ENCODE measurements around the gene ZMAT5.
"Not testable (repeated sequence)": the region's sequence is repeated elsewhere in the genome, so short reads cannot be mapped to it uniquely, and the experiment has no call there.

Gene ZMAT5

DNA sequence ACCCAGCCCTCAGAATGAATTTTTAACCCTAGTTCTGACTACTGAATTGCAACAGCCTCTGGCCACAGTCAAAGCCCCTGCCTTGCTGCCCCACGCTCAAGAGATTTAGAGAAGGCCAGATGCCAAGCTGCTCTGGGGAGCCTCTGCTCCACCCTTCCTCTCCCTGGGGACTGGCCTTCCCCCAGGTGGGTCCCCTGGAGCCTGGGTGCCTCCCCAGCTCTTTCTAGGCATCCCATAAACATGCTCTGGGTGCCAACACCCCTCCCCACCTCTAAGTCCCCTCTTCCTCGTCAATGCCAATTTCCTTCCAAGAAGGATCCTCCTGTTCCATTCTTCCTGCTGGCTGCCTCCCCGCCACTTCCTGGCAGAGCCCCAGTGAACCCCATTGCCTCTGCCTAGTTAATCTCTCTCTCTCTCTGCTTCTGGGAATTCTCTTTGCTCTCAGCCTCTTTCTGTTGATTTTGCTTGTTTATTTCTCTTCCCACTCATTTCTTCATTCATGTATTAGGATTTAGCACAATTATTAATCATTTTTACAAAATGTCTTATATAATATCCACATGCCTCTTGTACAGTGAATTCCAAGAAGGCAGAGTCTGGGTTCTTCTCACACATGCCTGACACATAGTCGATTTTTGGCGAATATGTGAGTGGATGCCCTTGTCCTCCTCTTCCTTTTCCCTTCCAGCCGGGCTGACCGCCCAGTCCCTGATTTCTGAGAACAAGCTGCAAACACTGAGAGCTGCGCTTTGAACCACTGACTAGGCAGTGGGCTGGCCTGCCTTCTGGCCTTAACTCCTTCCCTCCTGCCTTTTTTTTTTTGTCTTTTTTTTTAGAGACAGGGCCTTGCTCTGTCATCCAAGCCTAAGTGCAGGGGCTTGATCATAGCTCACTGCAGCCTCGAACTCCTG is 17.9 kb upstream of the ZMAT5 start:
- DNase-seq, result no peak

DNA sequence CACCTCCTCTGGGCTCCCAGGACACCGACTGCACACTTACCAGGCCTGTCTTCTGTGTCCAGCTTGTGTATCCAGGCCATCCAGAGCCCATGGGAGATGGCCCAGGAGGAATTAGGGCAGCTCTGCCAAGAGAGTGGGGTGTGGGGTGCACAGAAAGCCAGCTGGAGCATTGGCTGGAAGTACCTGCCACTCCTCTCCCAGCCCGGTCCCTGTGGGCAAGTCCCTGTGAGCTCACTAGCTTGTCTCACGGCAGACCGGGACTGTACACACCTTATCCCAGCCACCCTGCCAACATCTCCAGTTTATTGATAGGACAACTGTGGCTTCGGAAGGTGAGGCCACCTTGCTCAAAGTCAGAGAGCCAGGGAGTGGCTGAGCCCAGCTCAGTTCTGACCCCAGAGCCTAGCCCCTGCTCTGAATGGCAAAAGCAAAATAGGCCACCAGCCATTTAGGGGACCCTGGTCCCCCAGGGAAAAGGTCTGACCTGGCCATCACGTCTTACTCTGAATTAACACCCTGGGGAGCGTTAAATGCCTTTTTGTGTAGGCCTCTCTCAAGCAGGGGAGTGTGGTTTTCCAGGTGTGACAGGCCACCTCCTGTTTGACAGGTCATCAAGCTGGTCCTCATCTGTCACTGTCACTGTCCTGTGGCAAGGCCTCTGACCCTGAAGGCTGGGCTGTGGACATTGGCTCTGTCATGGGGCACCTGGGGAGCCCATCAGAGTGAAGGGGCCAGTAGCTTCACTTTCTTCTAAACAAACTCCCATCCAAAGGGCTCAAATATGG is 15.4 kb upstream of the ZMAT5 start:
- no peak for DNase-seq

DNA sequence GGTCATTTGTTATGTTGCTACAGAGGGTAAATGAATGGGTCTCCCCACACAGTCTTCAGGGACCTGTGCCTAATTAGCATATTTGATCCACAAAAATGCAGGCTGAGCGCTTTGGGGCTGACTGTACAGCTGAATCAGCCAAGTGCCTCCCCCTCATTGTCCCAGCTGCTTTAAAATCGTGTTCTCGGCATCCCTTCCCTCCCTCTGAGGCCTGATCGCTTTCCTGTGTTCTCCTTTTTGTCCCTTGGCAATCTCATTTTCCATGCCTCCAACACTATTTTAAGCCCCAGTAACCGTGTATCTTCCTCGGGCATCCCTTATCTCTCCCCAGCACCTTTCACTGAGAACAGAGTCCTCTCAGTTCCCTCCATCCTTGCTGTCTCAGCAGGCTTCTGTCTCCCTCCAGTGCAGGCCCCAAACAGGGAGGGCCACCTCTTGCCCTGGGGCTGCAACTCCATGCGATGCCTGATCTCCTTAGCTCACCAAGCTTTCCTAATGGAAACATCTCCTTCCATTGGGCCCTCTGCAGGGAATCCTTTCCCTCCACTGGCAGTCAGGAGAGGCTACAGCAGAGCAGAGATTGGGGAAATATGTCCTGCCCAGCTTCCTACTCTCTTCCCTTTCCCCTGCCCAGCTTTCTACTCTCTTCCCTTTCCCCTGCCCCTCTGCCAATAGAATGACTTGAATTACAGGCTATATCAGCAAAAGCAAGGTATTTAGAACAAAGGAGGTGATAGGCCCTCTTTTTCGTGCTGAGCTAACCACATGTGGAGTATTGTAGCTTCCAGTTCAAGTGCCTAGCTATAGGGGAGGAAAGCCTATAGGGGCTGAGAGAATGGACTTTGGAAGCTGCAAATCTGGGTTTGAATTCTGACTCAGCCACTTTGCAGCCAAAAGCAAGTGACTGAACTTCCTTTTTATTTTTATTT is 14.2 kb upstream of the ZMAT5 start:
- DNase-seq, result no peak

- no peak for DNase-seq
Observed at GRCh38 chr22:29780220-29780619, 13.4 kb upstream of the ZMAT5 start.

- no peak for DNase-seq
Observed at GRCh38 chr22:29773233-29773632, 6.4 kb upstream of the ZMAT5 start.

GRCh38 chr22:29772170-29772641 is 5.4 kb upstream of the ZMAT5 start:
- DNase-seq, result no peak

GRCh38 chr22:29769723-29770321 is 3.0 kb upstream of the ZMAT5 start:
- DNase-seq, result no peak

- no peak for DNase-seq
Observed at GRCh38 chr22:29768052-29768693, 1.4 kb upstream of the ZMAT5 start.

GRCh38 chr22:29767171-29768051 is 604 bp upstream of the ZMAT5 start, which contains the start of gene UQCR10:
Gene UQCR10 (plus strand): TSS chr22:29767369. CDS start chr22:29767399, 30 bp downstream.
- peak; percentile 71 for DNase-seq

GRCh38 chr22:29765905-29766631 is 739 bp downstream of the ZMAT5 start:
- DNase-seq, result no peak

DNA sequence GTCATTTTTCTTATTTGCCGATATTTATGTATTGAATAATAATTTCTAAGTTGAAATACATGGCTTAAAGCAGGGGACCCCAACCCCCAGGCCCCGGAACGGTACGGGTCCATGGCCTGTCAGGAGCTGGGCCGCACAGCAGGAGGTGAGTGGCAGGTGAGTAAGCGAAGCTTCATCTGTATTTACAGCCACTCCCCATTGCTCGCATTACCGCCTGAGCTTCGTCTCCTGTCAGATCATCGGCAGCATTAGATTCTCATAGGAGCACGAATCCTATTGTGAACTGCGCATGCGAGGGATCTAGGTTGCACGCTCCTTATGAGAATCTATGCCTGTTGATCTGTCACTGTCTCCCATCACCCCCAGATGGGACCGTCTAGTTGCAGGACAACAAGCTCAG is 4.5 kb downstream of the ZMAT5 start:
- no peak for DNase-seq

GRCh38 chr22:29758959-29759358 is 7.8 kb downstream of the ZMAT5 start:
- DNase-seq, result no peak

DNA sequence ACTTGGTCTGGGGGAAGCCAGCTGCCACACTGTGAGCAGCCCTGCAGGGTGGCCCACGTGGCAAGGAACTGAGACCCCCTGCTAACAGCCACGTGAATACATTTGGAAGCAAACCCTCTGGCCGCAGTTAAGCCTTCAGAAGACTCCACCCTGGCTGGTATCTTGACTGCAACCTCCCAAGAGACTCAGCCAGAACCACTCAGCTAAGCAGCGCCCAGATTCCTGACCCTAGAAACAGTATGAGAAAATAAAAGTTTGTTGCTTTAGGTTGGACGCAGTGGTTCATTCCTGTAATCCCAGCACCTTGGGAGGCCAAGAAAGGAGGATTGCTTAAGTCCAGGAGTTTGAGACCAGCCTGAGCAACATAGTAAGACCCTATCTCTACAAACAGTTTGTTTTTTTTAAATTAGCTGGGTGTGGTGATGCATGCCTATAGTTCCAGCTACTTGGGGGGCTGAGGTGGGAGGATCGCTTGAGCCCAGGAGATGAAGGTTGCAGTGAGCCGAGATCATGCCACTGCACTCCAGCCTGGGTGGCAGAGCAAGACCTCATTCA is 8.7 kb downstream of the ZMAT5 start:
- no peak for DNase-seq

GRCh38 chr22:29757096-29757495 is 9.7 kb downstream of the ZMAT5 start:
- DNase-seq, result no peak

- no peak for DNase-seq
Observed at GRCh38 chr22:29756341-29756740, 10.5 kb downstream of the ZMAT5 start.

DNA sequence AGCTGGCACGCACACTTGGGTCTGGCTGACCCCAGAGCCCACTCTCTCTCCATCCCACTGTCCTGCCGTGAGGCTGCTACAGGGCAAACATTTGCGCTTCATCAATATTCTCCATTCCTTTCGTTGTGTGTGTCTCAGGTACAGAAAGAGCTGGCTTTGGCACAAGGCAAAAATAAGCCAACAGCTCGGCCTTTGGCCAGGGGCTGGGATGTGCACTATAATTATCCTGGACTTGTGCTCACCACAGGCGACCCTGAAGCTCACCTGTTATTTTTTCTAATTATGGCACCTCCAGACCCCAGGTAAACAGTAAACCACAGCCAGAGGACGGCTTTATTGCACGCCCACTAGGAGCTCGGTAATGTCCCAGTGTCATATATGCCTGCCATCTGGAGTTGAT is 10.9 kb downstream of the ZMAT5 start:
- no peak for DNase-seq

GRCh38 chr22:29754658-29755395 is 12.0 kb downstream of the ZMAT5 start:
- DNase-seq, result not testable (repeated sequence)

- no peak for DNase-seq
Observed at GRCh38 chr22:29753808-29754657, 12.8 kb downstream of the ZMAT5 start.

Data from NCI-H1048 (cell line).